ENCODE data around the gene FKBP10. TPM values are rescaled to one million over a fixed set of nuclear protein-coding genes. Genes with fewer than 3 reads are reported as not detected.

FKBP10 gene
- total and polyA plus RNA-seq, 10 of the 15 experiments (the other 5 are each of a cell fraction or from before 2014, with no cell fraction given) = 0.02 to 4.7 (median 1.8) TPM

DNA sequence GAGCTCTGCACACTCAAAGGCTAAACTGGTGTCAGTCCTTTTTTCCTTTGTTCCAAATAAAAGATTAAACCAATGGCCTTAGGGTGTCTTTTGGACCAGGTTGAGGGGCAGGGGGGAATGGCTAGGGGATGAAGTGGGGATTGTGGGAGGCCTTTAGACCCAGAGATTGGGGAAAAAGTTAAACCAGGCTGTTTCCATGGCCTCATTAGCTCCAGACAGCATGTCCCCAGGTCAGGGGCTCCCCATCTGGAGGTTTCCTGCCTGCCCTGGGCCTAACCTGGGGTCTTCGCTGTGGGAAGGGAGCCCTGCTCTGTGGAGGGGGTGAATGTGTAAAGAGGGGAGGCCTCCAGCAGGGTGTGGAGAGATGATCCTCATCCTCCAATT, 10.3 kb downstream of the FKBP10 start (continued):
- TF ChIP-seq REST (IDR thresholded peaks at IDR 0.05; ENCODE audit: low read depth, low read length) (no peak), YY1 (IDR thresholded peaks at IDR 0.05; ENCODE audit: low read depth, low read length) (no peak), POLR2AphosphoS2 (IDR thresholded peaks at IDR 0.05; ENCODE audit: low read depth, low read length) (no peak)

DNA sequence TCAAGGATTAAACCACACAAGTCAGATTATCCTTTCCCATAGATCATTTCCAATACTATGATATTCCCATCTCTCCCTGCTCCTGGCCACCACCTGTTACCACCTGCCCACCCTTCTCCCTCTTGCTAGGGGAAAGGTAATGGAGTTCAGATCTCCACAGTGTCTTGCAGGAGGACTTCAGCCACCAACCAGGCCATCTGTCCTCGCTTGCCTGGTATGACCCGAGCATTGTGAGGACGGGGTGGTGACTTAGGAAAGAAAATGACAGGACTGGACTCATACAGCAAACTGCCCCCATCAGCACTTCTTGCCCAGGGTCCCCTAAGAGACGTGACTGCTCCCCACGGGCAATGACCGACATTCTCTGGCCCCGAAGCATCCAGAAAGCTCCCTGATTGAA, 10.8 kb downstream of the FKBP10 start:
- Histone ChIP-seq H3K4me3 (no peak overlapping the region), H3K79me2 (ENCODE audit: control insufficient read depth, insufficient read depth, low read length) (no peaks in the 10 kb centered on the region), H3K9me3 (replicated peaks; ENCODE audit: control insufficient read depth, insufficient read depth, low read length) (no peaks in the 10 kb centered on the region), H3K9ac (ENCODE audit: control insufficient read depth, insufficient read depth, low read length) (no peak overlapping the region), H3K4me2 (ENCODE audit: control insufficient read depth, insufficient read depth) (no peak overlapping the region), H4K20me1 (ENCODE audit: control insufficient read depth, insufficient read depth) (no peaks in the 10 kb centered on the region), H2AFZ (ENCODE audit: control insufficient read depth, low read depth, low read length) (no peak overlapping the region), H3K27me3 (replicated peaks in 1 of 2; ENCODE audit: control insufficient read depth in 2 of 2, insufficient read depth in 2 of 2, low read length in 1 of 2) (no peaks in the 10 kb centered on the region), H3K27ac (ENCODE audit: control insufficient read depth, insufficient read depth) (no peak overlapping the region), H3K36me3 (ENCODE audit: control insufficient read depth in 2 of 2, insufficient read depth in 2 of 2, low read length in 1 of 2) (peaks cover 0 to 3% of the 10 kb centered on the region in 2 experiments; a peak in 1 of 4 replicates), H3K4me1 (ENCODE audit: control insufficient read depth, insufficient read depth, low read length) (peaks cover 6% of the 10 kb centered on the region)
- TF ChIP-seq ZNF274 (IDR thresholded peaks at IDR 0.05; ENCODE audit: insufficient read depth, insufficient read length) (no peak), TCF7 (IDR thresholded peaks at IDR 0.05; ENCODE audit: borderline replicate concordance) (no peak), BACH1 (IDR thresholded peaks at IDR 0.05; ENCODE audit: borderline replicate concordance) (no peak), POLR2A (IDR thresholded peaks at IDR 0.05; ENCODE audit: low read depth, low read length) (peak; percentile 29; the same call in 1 of the 2 replicates), USF2 (IDR thresholded peaks at IDR 0.05; ENCODE audit: borderline replicate concordance, low read depth, low read length) (no peak)
- in situ Hi-C loops (cut with MboI) = no loop called here
- intact Hi-C loops (cut with micrococcal nuclease; ENCODE audit: unreplicated experiment) = no loop called here
- DNase-seq (ENCODE audit: low read depth, low spot score) (no peak), ATAC-seq (no peak), FAIRE-seq (no peak)
- ChIA-PET POLR2A (no interaction called here), SMC1A (ENCODE audit: uncharacterized antibody, unreplicated experiment) (no interaction called here), RAD21 (ENCODE audit: unreplicated experiment) (no interaction called here), CTCF (no interaction called here)
- WGBS (ENCODE audit: insufficient coverage, insufficient replicate concordance, low lambda C conversion rate, missing lambda C conversion rate) = 86% methylated on average over 7 of the region's 7 CpGs
- BruUV-seq (replicated peaks) = no TSS peak

Data from GM12878 (cell line).